BLaER1 treated with 17β-estradiol and CSF1 and Interleukin-3, amounts not matched to agents 10 nM and 100 nM (cell line): ENCODE data around the gene CDON.

Source experiments
- H3K27ac ChIP-seq, 11 experiments: shearing (Covaris generic); formaldehyde crosslinking; 2 replicates each; pipeline ENCODE4 v1.8.1; 2022
- H3K27me3 ChIP-seq, 11 experiments: shearing (Covaris generic); formaldehyde crosslinking; 2 replicates each; pipeline ENCODE4 v1.8.1; 2022
- H3K36me3 ChIP-seq, 11 experiments: shearing (Covaris generic); formaldehyde crosslinking; 2 replicates each; pipeline ENCODE4 v1.8.1; 2022
- H3K4me1 ChIP-seq, 10 experiments: shearing (Covaris generic); formaldehyde crosslinking; 2 replicates each; pipeline ENCODE4 v1.8.1; 2022
- H3K4me2 ChIP-seq, 11 experiments: shearing (Covaris generic); formaldehyde crosslinking; 2 replicates each; pipeline ENCODE4 v1.8.1; 2022
- H3K4me3 ChIP-seq, 10 experiments: shearing (Covaris generic); formaldehyde crosslinking; 2 replicates each; pipeline ENCODE4 v1.8.1; 2022
- H3K9ac ChIP-seq, 11 experiments: shearing (Covaris generic); formaldehyde crosslinking; 2 replicates each; pipeline ENCODE4 v1.8.1; 2022
- H3K9me3 ChIP-seq, 11 experiments: shearing (Covaris generic); formaldehyde crosslinking; replicated peaks in 1 of 11; 2 replicates each; pipeline ENCODE4 v1.8.1; 2022
- H4K20me1 ChIP-seq, 11 experiments: shearing (Covaris generic); formaldehyde crosslinking; 2 replicates each; pipeline ENCODE4 v1.8.1; 2022
- Cebpa-rat ChIP-seq, 11 experiments: shearing (Covaris generic); IDR thresholded peaks; 2 replicates each; pipeline ENCODE4 v1.8.1; 2022

CDON gene

DNA sequence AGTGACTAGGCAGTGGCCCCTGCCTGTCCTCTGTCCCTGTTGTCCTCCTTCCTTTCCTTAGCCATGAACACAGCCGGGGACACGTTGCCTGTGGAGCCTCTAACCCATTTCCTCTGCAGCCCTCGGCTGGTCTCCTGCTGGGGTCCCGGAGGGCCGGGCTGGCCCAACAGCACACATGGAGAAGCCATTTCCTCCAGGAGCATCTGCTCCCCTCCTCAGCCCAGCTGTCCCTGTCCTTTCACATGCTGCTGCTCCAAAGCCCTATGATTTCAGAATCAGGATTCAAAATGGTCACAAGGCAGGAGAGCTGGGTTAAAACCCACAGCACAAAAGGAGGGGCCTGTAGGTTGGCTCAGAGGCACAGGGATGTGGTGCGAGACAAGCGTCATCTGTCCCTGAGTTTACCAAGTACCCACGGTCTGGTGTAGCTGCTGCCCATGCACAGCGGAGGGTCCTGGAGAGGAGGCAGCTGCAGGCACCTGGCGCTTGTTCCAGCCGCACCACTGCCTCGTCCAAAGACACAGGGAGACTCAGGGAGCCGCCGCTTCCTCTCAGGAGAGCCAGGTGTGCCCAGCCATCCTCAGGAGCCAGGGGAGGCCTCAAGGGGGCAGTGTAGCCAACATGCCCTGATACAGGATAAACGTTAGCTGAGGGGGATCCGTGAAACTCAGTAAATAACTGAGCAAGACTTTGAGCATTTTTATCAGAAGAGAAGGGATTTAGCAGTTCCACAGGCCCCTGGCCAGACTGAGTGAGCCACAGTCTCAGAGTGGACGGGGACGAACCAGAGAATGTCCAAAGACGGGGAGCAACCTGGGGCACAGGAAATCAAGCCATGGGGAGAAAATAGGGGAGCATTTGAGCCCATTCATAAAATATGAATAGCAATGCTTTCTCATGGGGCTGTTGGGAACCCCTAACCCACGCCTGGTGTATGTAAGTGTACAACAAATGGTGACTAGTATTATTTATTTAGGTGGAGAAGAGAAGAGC lies 120.8 kb downstream of the CDON start:
- H3K27ac ChIP-seq: no peak overlapping the region
- peak overlapping the region in 9 of 11 experiments; percentile 6 to 70 (median 47); a peak in 16 of 22 replicates for H3K4me2 ChIP-seq
- H3K36me3 ChIP-seq: no peaks in the 10 kb centered on the region
- peak overlapping the region in 2 of 11 experiments; percentile 9 to 11; a peak in 1 of 22 replicates for H3K9ac ChIP-seq
- H3K4me1 ChIP-seq: peaks cover 0 to 55% (median 39%) of the 10 kb centered on the region in 10 experiments; a peak in 16 of 20 replicates
- no peak for TF ChIP-seq Cebpa-rat (IDR thresholded peaks at IDR 0.05)
- no peaks in the 10 kb centered on the region for H3K27me3 ChIP-seq
- no peak overlapping the region for H3K4me3 ChIP-seq
- no peaks in the 10 kb centered on the region for H3K9me3 ChIP-seq
- no peaks in the 10 kb centered on the region; a peak in 1 of 22 replicates for H4K20me1 ChIP-seq

DNA sequence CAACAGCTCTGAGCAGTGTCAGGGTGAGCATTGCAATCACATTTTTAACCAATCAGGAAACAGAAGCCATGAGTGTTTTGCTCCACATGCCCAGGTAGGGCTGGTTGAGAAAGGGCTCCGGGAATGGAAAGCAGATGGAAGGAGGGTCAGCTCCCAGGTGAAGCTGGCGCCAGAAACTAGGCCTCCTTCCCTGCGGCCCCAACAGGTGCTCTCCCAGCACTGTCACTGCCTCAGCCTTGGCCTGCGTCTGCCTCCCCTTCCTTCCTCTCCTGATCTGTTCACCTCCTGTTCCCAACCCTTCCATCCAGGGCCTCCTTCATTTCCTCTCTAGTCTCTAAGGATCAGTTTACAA lies 121.4 kb downstream of the CDON start:
- Histone ChIP-seq H4K20me1 (no peaks in the 10 kb centered on the region; a peak in 1 of 22 replicates), H3K9me3 (no peaks in the 10 kb centered on the region), H3K4me1 (peaks cover 0 to 48% (median 35%) of the 10 kb centered on the region in 10 experiments; a peak in 16 of 20 replicates), H3K27ac (no peak overlapping the region), H3K4me2 (peak overlapping the region in 8 of 11 experiments; percentile 19 to 70 (median 54); a peak in 16 of 22 replicates), H3K4me3 (no peak overlapping the region), H3K27me3 (no peaks in the 10 kb centered on the region), H3K9ac (no peak overlapping the region), H3K36me3 (no peaks in the 10 kb centered on the region)
- TF ChIP-seq Cebpa-rat (IDR thresholded peaks at IDR 0.05): no peak

DNA sequence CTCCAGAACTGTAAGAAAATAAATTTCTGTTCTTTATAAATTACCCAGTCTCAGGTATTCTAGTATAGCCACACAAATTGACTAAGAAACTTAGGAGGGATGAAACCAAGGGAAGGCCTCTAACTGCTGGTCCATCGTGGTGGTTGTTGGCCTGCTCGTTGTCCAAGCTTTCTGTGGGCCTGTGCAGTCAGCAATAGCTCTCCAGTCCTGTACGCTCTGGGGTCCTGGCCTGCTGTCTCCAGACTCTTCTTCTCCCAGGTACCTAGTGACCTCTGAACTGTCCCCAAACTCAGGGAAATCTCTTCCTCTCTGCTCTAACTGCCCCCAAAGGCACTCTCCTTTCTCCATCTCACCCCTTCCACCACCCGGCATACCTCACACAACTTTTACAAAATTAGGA lies 122.5 kb downstream of the CDON start:
- TF ChIP-seq Cebpa-rat (IDR thresholded peaks at IDR 0.05): no peak
- Histone ChIP-seq H3K36me3 (no peaks in the 10 kb centered on the region), H4K20me1 (no peaks in the 10 kb centered on the region; a peak in 1 of 22 replicates)

DNA sequence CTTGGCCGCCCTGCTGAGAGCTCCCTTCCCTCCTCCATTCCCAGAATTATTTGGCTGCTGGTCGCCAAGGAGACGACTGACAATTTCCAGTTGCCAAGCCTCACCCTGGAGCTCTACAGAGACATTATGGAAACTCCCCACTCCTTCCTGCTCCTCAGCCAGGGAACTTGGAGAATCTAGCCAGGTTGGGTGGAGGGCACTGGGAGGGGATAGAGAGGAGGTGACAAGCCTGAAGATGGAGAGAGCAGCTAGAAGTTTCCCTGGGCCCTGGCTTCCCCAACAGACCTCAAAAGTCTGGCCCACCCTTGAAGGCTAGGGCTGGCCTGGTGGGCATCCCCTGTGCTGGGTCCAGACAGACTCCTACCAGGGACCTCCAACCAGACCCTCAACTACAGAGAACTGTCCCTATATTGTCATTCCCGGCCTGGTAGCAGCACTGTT lies 123.6 kb downstream of the CDON start:
- Histone ChIP-seq H3K4me2 (peak overlapping the region in 2 of 11 experiments; percentile 17 to 32; a peak in 2 of 22 replicates), H3K4me1 (peaks cover 0 to 39% (median 29%) of the 10 kb centered on the region in 10 experiments; a peak in 16 of 20 replicates), H3K27me3 (no peaks in the 10 kb centered on the region), H4K20me1 (no peaks in the 10 kb centered on the region), H3K9me3 (no peaks in the 10 kb centered on the region), H3K9ac (no peak overlapping the region), H3K36me3 (no peaks in the 10 kb centered on the region), H3K27ac (no peak overlapping the region), H3K4me3 (no peak overlapping the region)
- TF ChIP-seq Cebpa-rat (IDR thresholded peaks at IDR 0.05): no peak

More for the DNA sequence above, 122.5 kb downstream of the CDON start:
- H3K27ac ChIP-seq: no peak overlapping the region
- H3K9me3 ChIP-seq: no peaks in the 10 kb centered on the region
- no peaks in the 10 kb centered on the region for H3K27me3 ChIP-seq
- no peak overlapping the region for H3K4me3 ChIP-seq
- H3K9ac ChIP-seq: no peak overlapping the region
- no peak overlapping the region for H3K4me2 ChIP-seq
- H3K4me1 ChIP-seq: peaks cover 0 to 39% (median 29%) of the 10 kb centered on the region in 10 experiments; a peak in 16 of 20 replicates

DNA sequence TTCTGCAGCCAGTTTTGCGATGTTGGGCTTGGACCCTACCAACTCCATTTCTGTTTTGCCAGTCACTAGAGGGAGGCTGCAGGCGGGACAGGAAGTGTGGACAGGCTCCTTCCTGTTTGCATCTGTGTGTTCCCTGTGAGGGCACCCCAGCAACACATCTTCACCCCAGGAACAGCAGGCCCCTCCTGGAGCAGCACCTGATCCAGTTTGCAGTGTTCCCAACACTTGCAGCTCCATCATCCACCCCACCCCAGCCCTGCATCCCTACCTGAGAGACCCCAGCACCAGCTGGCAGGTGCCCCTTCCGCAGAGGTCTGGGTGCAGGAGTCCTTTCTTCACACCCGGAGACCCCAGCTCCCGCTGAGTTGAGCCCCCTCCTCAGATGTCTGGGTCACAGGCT lies 124.2 kb downstream of the CDON start:
- peak overlapping the region in 9 of 11 experiments; percentile 17 to 49 (median 32); a peak in 16 of 22 replicates for H3K4me2 ChIP-seq
- no peak overlapping the region for H3K27ac ChIP-seq
- H3K9me3 ChIP-seq: no peaks in the 10 kb centered on the region
- no peak overlapping the region for H3K4me3 ChIP-seq
- no peaks in the 10 kb centered on the region for H4K20me1 ChIP-seq
- no peaks in the 10 kb centered on the region for H3K27me3 ChIP-seq
- TF ChIP-seq Cebpa-rat (IDR thresholded peaks at IDR 0.05): no peak
- H3K4me1 ChIP-seq: peaks cover 0 to 32% (median 29%) of the 10 kb centered on the region in 10 experiments; a peak in 16 of 20 replicates
- no peak overlapping the region for H3K9ac ChIP-seq
- H3K36me3 ChIP-seq: no peaks in the 10 kb centered on the region

DNA sequence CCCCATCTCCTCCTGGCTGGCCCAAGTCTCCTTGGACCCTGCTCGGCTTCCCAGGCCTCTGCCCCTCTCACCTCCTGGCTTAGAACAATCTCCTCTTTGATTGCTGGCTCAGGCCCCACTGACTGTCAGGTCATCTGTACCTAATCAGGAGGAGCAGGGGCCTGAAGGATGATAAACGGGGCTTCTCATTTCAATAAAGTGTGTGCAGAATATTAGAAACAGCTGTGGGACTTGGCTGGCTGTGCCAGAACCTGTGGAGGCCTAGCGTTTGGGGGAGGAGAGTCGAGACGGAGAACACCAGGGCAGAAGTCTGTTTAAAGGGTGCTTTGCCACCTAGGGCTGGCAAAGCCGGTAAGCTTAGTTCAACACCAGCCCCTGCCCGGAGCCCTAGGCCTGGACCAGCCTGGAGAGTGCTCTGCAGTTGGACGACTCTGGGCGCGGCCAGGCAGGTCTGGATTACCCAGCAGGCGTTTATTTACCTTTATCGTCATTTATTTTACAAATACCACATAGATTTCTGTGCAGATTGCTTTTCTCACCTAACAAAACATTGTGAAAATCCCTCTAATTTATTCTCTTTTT lies 127.0 kb downstream of the CDON start:
- no peaks in the 10 kb centered on the region for H3K27me3 ChIP-seq
- no peak overlapping the region for H3K4me2 ChIP-seq
- H3K9me3 ChIP-seq: no peaks in the 10 kb centered on the region
- no peak overlapping the region for H3K9ac ChIP-seq
- no peak for TF ChIP-seq Cebpa-rat (IDR thresholded peaks at IDR 0.05)
- no peaks in the 10 kb centered on the region for H3K36me3 ChIP-seq
- H3K27ac ChIP-seq: no peak overlapping the region
- H4K20me1 ChIP-seq: no peaks in the 10 kb centered on the region
- peaks cover 0 to 10% (median 7%) of the 10 kb centered on the region in 10 experiments; a peak in 11 of 20 replicates for H3K4me1 ChIP-seq
- H3K4me3 ChIP-seq: no peak overlapping the region

DNA sequence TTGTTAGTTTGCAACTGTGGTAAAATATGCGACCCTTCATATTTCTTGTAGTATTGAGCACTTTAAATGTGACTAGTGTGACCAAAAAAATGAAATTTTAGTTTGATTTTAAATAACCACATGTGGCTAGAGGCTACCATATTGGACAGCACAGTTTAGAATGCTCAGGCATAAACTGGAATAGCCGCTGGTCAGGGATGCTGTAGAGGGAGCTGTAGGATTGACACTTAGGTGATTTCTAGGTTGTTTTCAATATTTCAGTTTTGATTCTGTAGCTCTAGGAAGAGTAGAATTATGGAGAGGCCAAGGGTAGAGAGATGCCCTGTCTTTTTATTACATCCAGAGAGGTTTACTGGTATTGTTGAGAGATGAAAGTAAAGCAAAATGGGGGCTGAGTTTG lies 127.6 kb downstream of the CDON start:
- no peak for TF ChIP-seq Cebpa-rat (IDR thresholded peaks at IDR 0.05)
- no peak overlapping the region for H3K9ac ChIP-seq
- no peaks in the 10 kb centered on the region for H3K36me3 ChIP-seq
- H4K20me1 ChIP-seq: no peaks in the 10 kb centered on the region
- H3K27me3 ChIP-seq: no peaks in the 10 kb centered on the region
- peaks cover 0 to 10% (median 7%) of the 10 kb centered on the region in 10 experiments; a peak in 11 of 20 replicates for H3K4me1 ChIP-seq
- no peak overlapping the region for H3K4me3 ChIP-seq
- H3K9me3 ChIP-seq: no peaks in the 10 kb centered on the region
- no peak overlapping the region for H3K4me2 ChIP-seq
- no peak overlapping the region for H3K27ac ChIP-seq

DNA sequence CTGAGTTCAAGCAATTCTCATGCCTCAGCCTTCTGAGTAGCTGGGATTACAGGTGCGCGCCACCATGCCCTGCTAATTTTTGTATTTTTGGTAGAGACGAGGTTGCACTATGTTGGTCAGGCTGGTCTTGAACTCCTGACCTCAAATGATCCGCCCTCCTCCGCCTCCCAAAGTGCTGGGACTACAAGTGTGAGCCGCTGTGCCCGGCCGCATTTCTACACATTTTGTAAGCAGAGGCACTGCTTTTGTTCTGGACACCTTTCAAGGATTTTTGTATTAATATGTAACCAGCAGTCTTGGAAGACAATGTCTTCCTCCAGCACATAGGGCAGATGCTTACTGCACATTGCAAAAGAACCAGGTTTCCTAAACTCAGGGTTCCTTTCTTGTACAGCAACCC lies 128.2 kb downstream of the CDON start:
- Histone ChIP-seq H3K4me1 (peaks cover 0 to 16% (median 8%) of the 10 kb centered on the region in 10 experiments; a peak in 13 of 20 replicates), H3K4me2 (no peak overlapping the region), H4K20me1 (no peaks in the 10 kb centered on the region), H3K36me3 (no peaks in the 10 kb centered on the region), H3K9me3 (no peaks in the 10 kb centered on the region), H3K9ac (no peak overlapping the region), H3K27me3 (no peaks in the 10 kb centered on the region), H3K4me3 (no peak overlapping the region), H3K27ac (no peak overlapping the region)
- TF ChIP-seq Cebpa-rat (IDR thresholded peaks at IDR 0.05): no peak
